22Rv1 (cell line): ENCODE data around the gene SHROOM4.

ENCODE experiments used
- CTCF ChIP-seq: fragments of 450-650 bp; IDR thresholded peaks from 2 replicates; pipeline ENCODE4 v1.5.1; 2017; ENCODE audit warnings: mild to moderate bottlenecking
- ZFX ChIP-seq: fragments of 450-650 bp; IDR thresholded peaks from 2 replicates; pipeline ENCODE4 v1.6.1; 2017; ENCODE audit warnings: antibody characterized with exemption, borderline replicate concordance

- TF ChIP-seq CTCF: no peak
- no peak for TF ChIP-seq ZFX
Measured at GRCh38 chrX:50718776-50719175, 95.2 kb downstream of the SHROOM4 start.
